ENCODE measurements around the gene ADARB2. TPM values are rescaled to one million over a fixed set of nuclear protein-coding genes. Genes with fewer than 3 reads are reported as not detected.

ADARB2 gene
- total and polyA plus RNA-seq, 2 experiments from 2014 or later, result 0.13 to 0.48 TPM

DNA sequence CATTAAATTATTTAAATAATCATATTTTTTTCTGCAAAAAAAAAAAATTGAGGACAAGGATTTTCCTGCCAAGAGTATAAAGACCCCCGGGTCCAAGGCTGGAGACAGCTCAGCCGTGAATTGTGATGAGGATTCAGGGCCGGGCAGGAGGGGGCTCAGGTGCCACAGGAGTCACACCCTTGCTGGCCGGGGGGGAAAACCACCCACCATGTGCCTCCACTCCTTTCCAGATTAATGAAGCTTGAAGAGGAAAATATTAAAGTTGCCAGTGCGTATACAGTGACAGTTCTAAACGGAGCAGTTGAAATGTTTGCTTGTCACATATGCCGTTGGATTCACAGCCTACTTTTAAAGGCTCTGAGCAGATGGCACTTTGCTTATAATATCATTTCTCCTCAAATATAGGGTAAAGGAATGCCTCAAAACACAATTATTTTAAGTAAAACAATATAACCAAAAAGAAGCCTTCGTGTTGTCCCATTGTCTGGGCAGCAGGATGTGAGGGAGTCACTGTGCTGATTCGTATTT is 49.6 kb downstream of the ADARB2 start:
- Histone ChIP-seq H2AFZ (no peak overlapping the region), H3K9me2 (replicated peaks; ENCODE audit: insufficient read depth) (no peaks in the 10 kb centered on the region), H3K79me2 (no peaks in the 10 kb centered on the region), H3K9me3 (ENCODE audit: low read depth) (no peaks in the 10 kb centered on the region), H3K27ac (no peak overlapping the region), H3K4me2 (no peak overlapping the region), H3K4me3 (no peak overlapping the region), H4K20me1 (ENCODE audit: insufficient read depth, poor library complexity, severe bottlenecking) (no peaks in the 10 kb centered on the region), H3K36me3 (replicated peaks; ENCODE audit: insufficient read depth, low read depth) (no peaks in the 10 kb centered on the region), H3K4me1 (ENCODE audit: insufficient read depth) (no peaks in the 10 kb centered on the region), H3K27me3 (no peaks in the 10 kb centered on the region)
- 77% methylated on average over 9 of the region's 9 CpGs for WGBS (ENCODE audit: low lambda C conversion rate, missing lambda C conversion rate)
- TF ChIP-seq EZH2 (IDR thresholded peaks at IDR 0.05; ENCODE audit: borderline replicate concordance), result no peak
- TF ChIP-seq, protein P1, sequence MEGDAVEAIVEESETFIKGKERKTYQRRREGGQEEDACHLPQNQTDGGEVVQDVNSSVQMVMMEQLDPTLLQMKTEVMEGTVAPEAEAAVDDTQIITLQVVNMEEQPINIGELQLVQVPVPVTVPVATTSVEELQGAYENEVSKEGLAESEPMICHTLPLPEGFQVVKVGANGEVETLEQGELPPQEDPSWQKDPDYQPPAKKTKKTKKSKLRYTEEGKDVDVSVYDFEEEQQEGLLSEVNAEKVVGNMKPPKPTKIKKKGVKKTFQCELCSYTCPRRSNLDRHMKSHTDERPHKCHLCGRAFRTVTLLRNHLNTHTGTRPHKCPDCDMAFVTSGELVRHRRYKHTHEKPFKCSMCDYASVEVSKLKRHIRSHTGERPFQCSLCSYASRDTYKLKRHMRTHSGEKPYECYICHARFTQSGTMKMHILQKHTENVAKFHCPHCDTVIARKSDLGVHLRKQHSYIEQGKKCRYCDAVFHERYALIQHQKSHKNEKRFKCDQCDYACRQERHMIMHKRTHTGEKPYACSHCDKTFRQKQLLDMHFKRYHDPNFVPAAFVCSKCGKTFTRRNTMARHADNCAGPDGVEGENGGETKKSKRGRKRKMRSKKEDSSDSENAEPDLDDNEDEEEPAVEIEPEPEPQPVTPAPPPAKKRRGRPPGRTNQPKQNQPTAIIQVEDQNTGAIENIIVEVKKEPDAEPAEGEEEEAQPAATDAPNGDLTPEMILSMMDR (IDR thresholded peaks at IDR 0.05; ENCODE audit: poor library complexity), result no peak
- no peak for TF ChIP-seq EZH2phosphoT487 (IDR thresholded peaks at IDR 0.05; ENCODE audit: low read depth, severe bottlenecking, unreplicated experiment)
- DNase-seq (ENCODE audit: low spot score), result no peak

DNA sequence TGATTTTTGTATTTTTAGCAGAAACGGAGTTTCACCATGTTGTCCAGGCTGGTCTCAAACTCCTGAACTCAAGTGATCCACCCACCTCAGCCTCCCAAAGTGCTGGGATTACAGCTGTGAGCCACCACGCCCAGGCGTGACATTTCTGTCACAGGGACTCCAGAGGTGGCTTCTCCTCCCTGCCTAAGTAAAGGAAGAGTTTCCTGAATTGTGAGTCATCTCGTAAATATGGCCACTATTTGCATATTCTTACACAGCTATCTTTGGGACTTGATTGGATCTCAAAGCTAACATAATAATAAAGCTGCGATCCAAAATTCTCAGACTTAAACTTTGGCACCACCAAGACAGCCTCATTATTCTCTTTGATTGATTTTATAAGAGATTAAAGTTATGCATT is 50.1 kb downstream of the ADARB2 start:
- 84% methylated on average over 5 of the region's 5 CpGs for WGBS (ENCODE audit: low lambda C conversion rate, missing lambda C conversion rate)
- no peaks in the 10 kb centered on the region for H3K4me1 ChIP-seq (ENCODE audit: insufficient read depth)
- H3K4me3 ChIP-seq, result no peak overlapping the region
- H3K27me3 ChIP-seq, result no peaks in the 10 kb centered on the region
- H3K36me3 ChIP-seq (replicated peaks; ENCODE audit: insufficient read depth, low read depth), result no peaks in the 10 kb centered on the region
- H3K9me3 ChIP-seq (ENCODE audit: low read depth), result no peaks in the 10 kb centered on the region
- DNase-seq (ENCODE audit: low spot score), result peak; percentile 23
- no peaks in the 10 kb centered on the region for H4K20me1 ChIP-seq (ENCODE audit: insufficient read depth, poor library complexity, severe bottlenecking)
- H3K79me2 ChIP-seq, result no peaks in the 10 kb centered on the region
- TF ChIP-seq, protein P1 (IDR thresholded peaks at IDR 0.05; ENCODE audit: poor library complexity), result no peak
- TF ChIP-seq EZH2phosphoT487 (IDR thresholded peaks at IDR 0.05; ENCODE audit: low read depth, severe bottlenecking, unreplicated experiment), result no peak
- no peak for TF ChIP-seq EZH2 (IDR thresholded peaks at IDR 0.05; ENCODE audit: borderline replicate concordance)
- no peak overlapping the region for H2AFZ ChIP-seq
- H3K27ac ChIP-seq, result no peak overlapping the region
- H3K9me2 ChIP-seq (replicated peaks; ENCODE audit: insufficient read depth), result no peaks in the 10 kb centered on the region
- no peak overlapping the region for H3K4me2 ChIP-seq

DNA sequence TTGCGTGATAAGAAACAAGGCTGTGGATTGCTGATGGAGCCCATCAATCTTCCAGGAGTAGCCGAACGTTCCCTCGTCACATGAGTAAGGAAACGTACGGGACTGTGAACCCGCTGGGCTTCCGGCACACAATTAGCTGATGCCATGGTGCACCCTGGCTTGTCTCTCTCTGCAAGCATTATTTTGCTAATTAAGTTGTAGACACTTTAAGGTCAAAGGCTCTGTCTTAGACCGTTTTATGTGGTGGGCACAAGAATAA is 50.9 kb downstream of the ADARB2 start:
- no peaks in the 10 kb centered on the region for H4K20me1 ChIP-seq (ENCODE audit: insufficient read depth, poor library complexity, severe bottlenecking)
- H3K9me2 ChIP-seq (replicated peaks; ENCODE audit: insufficient read depth), result no peaks in the 10 kb centered on the region

More for the DNA sequence above, 50.9 kb downstream of the ADARB2 start:
- no peaks in the 10 kb centered on the region for H3K79me2 ChIP-seq
- peak overlapping the region; percentile 80 for H3K27ac ChIP-seq
- no peak for TF ChIP-seq EZH2phosphoT487 (IDR thresholded peaks at IDR 0.05; ENCODE audit: low read depth, severe bottlenecking, unreplicated experiment)
- TF ChIP-seq, protein P1 (IDR thresholded peaks at IDR 0.05; ENCODE audit: poor library complexity), result no peak
- TF ChIP-seq EZH2 (IDR thresholded peaks at IDR 0.05; ENCODE audit: borderline replicate concordance), result no peak
- no peaks in the 10 kb centered on the region for H3K4me1 ChIP-seq (ENCODE audit: insufficient read depth)
- H3K9me3 ChIP-seq (ENCODE audit: low read depth), result no peaks in the 10 kb centered on the region
- no peaks in the 10 kb centered on the region for H3K27me3 ChIP-seq
- WGBS (ENCODE audit: low lambda C conversion rate, missing lambda C conversion rate), result 86% methylated on average over 9 of the region's 9 CpGs
- no peak overlapping the region for H2AFZ ChIP-seq
- no peak overlapping the region for H3K4me3 ChIP-seq
- no peak for DNase-seq (ENCODE audit: low spot score)
- H3K4me2 ChIP-seq, result no peak overlapping the region
- H3K36me3 ChIP-seq (replicated peaks; ENCODE audit: insufficient read depth, low read depth), result no peaks in the 10 kb centered on the region

All from hepatocyte (in vitro differentiated cells).